ENCODE measurements around the gene BAG3. TPM values are rescaled to one million over a fixed set of nuclear protein-coding genes. Genes with fewer than 3 reads are reported as not detected.

The BAG3 gene
- total and polyA plus RNA-seq, 9 of the 15 experiments (the other 6 are each of a cell fraction or from before 2014, with no cell fraction given): 2.6 to 27.4 (median 7.2) TPM

- no peaks in the 10 kb centered on the region for H4K20me1 ChIP-seq (replicated peaks; ENCODE audit: control insufficient read depth, insufficient read depth, low read length)
- in situ Hi-C loops (cut with MboI) (no loop called here), intact Hi-C loops (cut with micrococcal nuclease) (no loop called here)
- CTCF ChIA-PET (ENCODE audit: low intra/inter-chr PET ratio): no interaction called here
- no peak for FAIRE-seq
- H3K4me3 ChIP-seq: no peak overlapping the region
- no TSS peak for BruUV-seq (replicated peaks)
- no peaks in the 10 kb centered on the region for H3K9me1 ChIP-seq (ENCODE audit: control insufficient read depth, insufficient read depth, low read length)
- POLR2A ChIA-PET: no interaction called here
- no peak overlapping the region for H2AFZ ChIP-seq (ENCODE audit: low read depth, low read length)
- no peak overlapping the region for H3K4me2 ChIP-seq (ENCODE audit: insufficient read depth, low read length)
- H3K9ac ChIP-seq (ENCODE audit: insufficient read depth in 1 of 2, low read depth in 2 of 2, low read length in 2 of 2): no peak overlapping the region
- 24% methylated on average over 2 of the region's 2 CpGs for WGBS (ENCODE audit: insufficient coverage, low coverage, missing lambda C conversion rate)
- no peaks in the 10 kb centered on the region for H3K27me3 ChIP-seq (ENCODE audit: control insufficient read depth in 2 of 2, insufficient read depth in 2 of 2, low read length in 2 of 2)
- no peaks in the 10 kb centered on the region for H3K36me3 ChIP-seq (ENCODE audit: control insufficient read depth, insufficient read depth, low read length)
- no peak for DNase-seq (ENCODE audit: extremely low read depth in 1 of 4, low spot score in 3 of 4)
- peaks cover 13 to 18% of the 10 kb centered on the region in 2 experiments for H3K4me1 ChIP-seq (replicated peaks in 1 of 2; ENCODE audit: control insufficient read depth in 2 of 2, insufficient read depth in 2 of 2, low read length in 2 of 2)
- H3K9me3 ChIP-seq (replicated peaks; ENCODE audit: control insufficient read depth, insufficient read depth, low read depth, low read length): no peaks in the 10 kb centered on the region
- ATAC-seq: no peak
- no peak overlapping the region for H3K27ac ChIP-seq (ENCODE audit: extremely low read depth, low read depth, low read length)
- H3K79me2 ChIP-seq (ENCODE audit: control insufficient read depth, insufficient read depth, low read length): peaks cover 11% of the 10 kb centered on the region; the same call in 2 of the 3 replicates
- TF ChIP-seq ZNF407 (IDR thresholded peaks at IDR 0.05; ENCODE audit: low read depth) (no peak), DMBX1 (CRISPR knock-in tag; IDR thresholded peaks at IDR 0.05; ENCODE audit: borderline replicate concordance) (no peak), SMARCC2 (IDR thresholded peaks at IDR 0.05; ENCODE audit: low read depth) (no peak), RCOR1 (IDR thresholded peaks at IDR 0.05; ENCODE audit: borderline replicate concordance in 1 of 2, low read depth in 2 of 2, low read length in 2 of 2) (no peak), RBM34 (IDR thresholded peaks at IDR 0.05; ENCODE audit: borderline replicate concordance, insufficient read depth, low read length) (no peak), TBP (optimal IDR thresholded peaks at IDR 0.05; ENCODE audit: low read depth, low read length) (no peak), ZNF75A (CRISPR knock-in tag; IDR thresholded peaks at IDR 0.05) (no peak), KAT7 (CRISPR knock-in tag; IDR thresholded peaks at IDR 0.05; ENCODE audit: borderline replicate concordance) (no peak), ATF3 (IDR thresholded peaks at IDR 0.05) (no peak), ATF3 (CRISPR knock-in tag; conservative IDR thresholded peaks at IDR 0.05) (no peak), SRF (CRISPR knock-in tag; IDR thresholded peaks at IDR 0.05) (no peak), IRF9 (tag; IDR thresholded peaks at IDR 0.05) (no peak)
Measured at GRCh38 chr10:119723161-119723560, 72.0 kb downstream of the BAG3 start.
